ENCODE results near the gene SCD5. TPM values are rescaled to one million over a fixed set of nuclear protein-coding genes. Genes with fewer than 3 reads are reported as not detected.
A peak's percentile ranks its signal among the peaks of the same experiment; 100 is the strongest.

The SCD5 gene
- total and polyA plus RNA-seq, 2 of the 13 experiments (the other 11 are each of a cell fraction or from before 2014, with no cell fraction given) = not detected

DNA sequence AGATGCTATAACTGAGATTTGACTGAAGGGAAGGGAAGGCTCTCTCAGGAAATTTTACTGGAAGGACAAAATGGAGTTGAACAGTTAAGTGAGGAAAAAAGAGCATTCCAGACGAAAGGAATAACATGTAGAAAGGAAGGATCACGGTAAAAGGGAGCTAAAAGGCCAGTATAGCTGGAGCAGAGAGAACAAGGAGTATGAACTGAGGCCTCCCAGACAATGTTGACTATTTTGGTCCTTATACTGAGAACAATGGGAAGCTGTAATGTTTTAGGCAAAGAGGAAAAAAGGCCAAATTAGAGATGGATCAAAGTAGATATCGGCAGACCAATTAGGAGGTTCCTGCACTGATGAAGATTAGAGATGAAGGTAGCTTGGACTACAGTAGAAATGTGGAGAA is 26.8 kb upstream of the SCD5 start:
- Histone ChIP-seq H3K4me3 (replicated peaks in 1 of 3; ENCODE audit: insufficient read depth in 1 of 3, low read depth in 2 of 3, low read length in 3 of 3) (no peak overlapping the region), H3K27ac (ENCODE audit: extremely low read length, insufficient read depth, low read length) (no peak overlapping the region), H3K79me2 (ENCODE audit: insufficient read depth, low read length) (no peaks in the 10 kb centered on the region), H3K9me3 (ENCODE audit: low read length) (no peaks in the 10 kb centered on the region), H3K36me3 (replicated peaks in 1 of 2; ENCODE audit: control insufficient read depth in 1 of 2, insufficient read depth in 2 of 2, low read length in 2 of 2) (peaks cover 22 to 66% of the 10 kb centered on the region in 2 experiments), H3K4me2 (ENCODE audit: low read depth, low read length) (no peak overlapping the region), H3K4me1 (ENCODE audit: insufficient read depth, low read length) (no peaks in the 10 kb centered on the region), H4K20me1 (ENCODE audit: insufficient read depth, low read length) (no peaks in the 10 kb centered on the region; the same call in 1 of the 2 replicates), H2AFZ (ENCODE audit: low read length) (no peak overlapping the region), H3K27me3 (ENCODE audit: control insufficient read depth in 1 of 2, insufficient read depth in 2 of 2, low read length in 2 of 2) (no peaks in the 10 kb centered on the region), H3K9ac (ENCODE audit: insufficient read depth, low read depth, low read length) (no peak overlapping the region)
- FAIRE-seq (no peak), ATAC-seq (0 out of 3 replicates have a peak, but pooled peaks have one; percentile 8), DNase-seq (ENCODE audit: low spot score) (no peak)
- ChIA-PET POLR2A (no interaction called here), CTCF (ENCODE audit: low intra/inter-chr PET ratio, low total read pairs) (no interaction called here)
- intact Hi-C loops (cut with micrococcal nuclease; ENCODE audit: unreplicated experiment) = no loop called here
- 95% methylated on average over 3 of the region's 3 CpGs for WGBS (ENCODE audit: low lambda C conversion rate)
- no TSS peak for BruUV-seq (replicated peaks)
- in situ Hi-C loops (cut with HindIII; ENCODE audit: extremely low pct_ligation_motif_present, low pct_unique_long_range_greater_than_20kb) = no loop called here
- no peak for TF ChIP-seq ARHGAP35 (CRISPR knock-in tag; IDR thresholded peaks at IDR 0.05; ENCODE audit: borderline replicate concordance)
- peak; percentile 70; the same call in 1 of the 2 replicates for TF ChIP-seq POLR2AphosphoS2 (IDR thresholded peaks at IDR 0.05; ENCODE audit: low read depth, low read length)

DNA sequence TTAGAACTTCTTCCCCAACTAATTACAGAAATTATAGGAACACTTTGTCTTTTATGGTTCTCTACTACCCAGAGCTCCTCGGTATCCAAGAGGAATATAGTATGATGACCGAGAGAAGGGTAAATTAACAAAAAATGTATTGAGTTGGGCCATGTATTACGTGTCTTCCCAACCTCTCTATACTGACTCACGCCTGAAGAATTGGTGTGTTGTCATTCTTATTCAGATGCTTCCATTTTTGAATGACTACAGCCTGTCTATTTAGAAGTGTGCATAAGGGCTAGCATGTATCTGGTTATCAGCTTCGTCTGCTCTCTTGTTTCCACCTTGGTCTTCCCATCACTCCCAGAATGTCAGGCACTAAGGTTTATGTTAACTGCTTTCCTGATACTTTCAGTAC is 24.5 kb upstream of the SCD5 start:
- no peak overlapping the region for H3K4me3 ChIP-seq (replicated peaks in 1 of 3; ENCODE audit: insufficient read depth in 1 of 3, low read depth in 2 of 3, low read length in 3 of 3)
- CTCF ChIA-PET (ENCODE audit: low intra/inter-chr PET ratio, low total read pairs) = no interaction called here
- no peak overlapping the region for H3K27ac ChIP-seq (ENCODE audit: extremely low read length, insufficient read depth, low read length)
- in situ Hi-C loops (cut with HindIII; ENCODE audit: extremely low pct_ligation_motif_present, low pct_unique_long_range_greater_than_20kb) (no loop called here), intact Hi-C loops (cut with micrococcal nuclease; ENCODE audit: unreplicated experiment) (no loop called here)
- FAIRE-seq (no peak), ATAC-seq (peak; percentile 10; the same call in 2 of the 3 replicates), DNase-seq (ENCODE audit: low spot score) (no peak)
- no peaks in the 10 kb centered on the region for H3K9me3 ChIP-seq (ENCODE audit: low read length)
- H2AFZ ChIP-seq (ENCODE audit: low read length) = no peak overlapping the region
- TF ChIP-seq HOXA3 (CRISPR knock-in tag; IDR thresholded peaks at IDR 0.05) (no peak), ZNF773 (CRISPR knock-in tag; IDR thresholded peaks at IDR 0.05; ENCODE audit: borderline replicate concordance) (no peak)
- 98% methylated on average over 5 of the region's 5 CpGs for WGBS (ENCODE audit: low lambda C conversion rate)
- BruUV-seq (replicated peaks) = no TSS peak
- no peak overlapping the region for H3K4me2 ChIP-seq (ENCODE audit: low read depth, low read length)
- H3K9ac ChIP-seq (ENCODE audit: insufficient read depth, low read depth, low read length) = no peak overlapping the region
- no peaks in the 10 kb centered on the region for H3K4me1 ChIP-seq (ENCODE audit: insufficient read depth, low read length)
- POLR2A ChIA-PET = no interaction called here
- no peaks in the 10 kb centered on the region; the same call in 1 of the 2 replicates for H4K20me1 ChIP-seq (ENCODE audit: insufficient read depth, low read length)
- H3K79me2 ChIP-seq (ENCODE audit: insufficient read depth, low read length) = no peaks in the 10 kb centered on the region
- H3K36me3 ChIP-seq (replicated peaks in 1 of 2; ENCODE audit: control insufficient read depth in 1 of 2, insufficient read depth in 2 of 2, low read length in 2 of 2) = peaks cover 21 to 84% of the 10 kb centered on the region in 2 experiments
- no peaks in the 10 kb centered on the region for H3K27me3 ChIP-seq (ENCODE audit: control insufficient read depth in 1 of 2, insufficient read depth in 2 of 2, low read length in 2 of 2)
